PC-9 (cell line): ENCODE measurements around the gene RSBN1L.

Source experiments
- CTCF ChIP-seq: fragments of 200-600 bp; sonication (generic); conservative IDR thresholded peaks from 2 replicates; pipeline ENCODE4 v1.6.1; 2017; ENCODE audit warnings: mixed run types, antibody characterized with exemption, mild to moderate bottlenecking, moderate library complexity
- EZH2 ChIP-seq: fragments of 200-600 bp; sonication (generic); IDR thresholded peaks from 2 replicates; pipeline ENCODE4 v1.8.0; 2017; ENCODE audit warnings: antibody characterized with exemption, low read depth

- TF ChIP-seq CTCF: no peak
- no peak for TF ChIP-seq EZH2
Observed at GRCh38 chr7:77824636-77825035, 128.4 kb downstream of the RSBN1L start.
